ENCODE results near the gene OPN3. TPM values are rescaled to one million over a fixed set of nuclear protein-coding genes. Genes with fewer than 3 reads are reported as not detected.

OPN3 gene
- total RNA-seq, 3 donors from 2014 or later, result 27.4 to 77.6 (median 29.0) TPM

DNA sequence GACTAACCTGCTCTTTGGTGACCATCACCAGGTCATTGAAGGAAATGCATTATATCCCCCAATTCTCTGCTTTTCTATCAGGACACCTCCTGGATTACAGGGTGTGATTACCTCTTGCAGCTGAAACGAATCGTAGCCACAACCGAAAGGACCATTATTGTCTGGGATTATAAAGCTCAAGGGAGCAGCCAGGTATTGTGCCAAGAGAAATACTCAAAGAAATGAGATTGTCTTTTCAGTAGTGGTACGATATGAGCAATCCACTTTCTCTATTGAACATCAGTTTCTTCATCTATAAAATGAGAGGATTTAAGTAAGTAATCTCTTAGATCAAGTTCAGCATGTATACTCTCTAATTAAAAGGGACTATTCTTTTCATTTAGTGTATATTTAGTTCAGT, 39.2 kb upstream of the OPN3 start:
- Histone ChIP-seq H3K9me3 (no peaks in the 10 kb centered on the region), H3K4me1 (ENCODE audit: low read depth) (no peaks in the 10 kb centered on the region), H3K4me3 (no peak overlapping the region), H3K36me3 (ENCODE audit: low read depth) (no peaks in the 10 kb centered on the region)
- intact Hi-C loops (cut with DNase I, micrococcal nuclease), result no loop called here
- TF ChIP-seq, protein P1, sequence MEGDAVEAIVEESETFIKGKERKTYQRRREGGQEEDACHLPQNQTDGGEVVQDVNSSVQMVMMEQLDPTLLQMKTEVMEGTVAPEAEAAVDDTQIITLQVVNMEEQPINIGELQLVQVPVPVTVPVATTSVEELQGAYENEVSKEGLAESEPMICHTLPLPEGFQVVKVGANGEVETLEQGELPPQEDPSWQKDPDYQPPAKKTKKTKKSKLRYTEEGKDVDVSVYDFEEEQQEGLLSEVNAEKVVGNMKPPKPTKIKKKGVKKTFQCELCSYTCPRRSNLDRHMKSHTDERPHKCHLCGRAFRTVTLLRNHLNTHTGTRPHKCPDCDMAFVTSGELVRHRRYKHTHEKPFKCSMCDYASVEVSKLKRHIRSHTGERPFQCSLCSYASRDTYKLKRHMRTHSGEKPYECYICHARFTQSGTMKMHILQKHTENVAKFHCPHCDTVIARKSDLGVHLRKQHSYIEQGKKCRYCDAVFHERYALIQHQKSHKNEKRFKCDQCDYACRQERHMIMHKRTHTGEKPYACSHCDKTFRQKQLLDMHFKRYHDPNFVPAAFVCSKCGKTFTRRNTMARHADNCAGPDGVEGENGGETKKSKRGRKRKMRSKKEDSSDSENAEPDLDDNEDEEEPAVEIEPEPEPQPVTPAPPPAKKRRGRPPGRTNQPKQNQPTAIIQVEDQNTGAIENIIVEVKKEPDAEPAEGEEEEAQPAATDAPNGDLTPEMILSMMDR (IDR thresholded peaks at IDR 0.05), result no peak
- ATAC-seq, result no peak
- DNase-seq, result no peak

DNA sequence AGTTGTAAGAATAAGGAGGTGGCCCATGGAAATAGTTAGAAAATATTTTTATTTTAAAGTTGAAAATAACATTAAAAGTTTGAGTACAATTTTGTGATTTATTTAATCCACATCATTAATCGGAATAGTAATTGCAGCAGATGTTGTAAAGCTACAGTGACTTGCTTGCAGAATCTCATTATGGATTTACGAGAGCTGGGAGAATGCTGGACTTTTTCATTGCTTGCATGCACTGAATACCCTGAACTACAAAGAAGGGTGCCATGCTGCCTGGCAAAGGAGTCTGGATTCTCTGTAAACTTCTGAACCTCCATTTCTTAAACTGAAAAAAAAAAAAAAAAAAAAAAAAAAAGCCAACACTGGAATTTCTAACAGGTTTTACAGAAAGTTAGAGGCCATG, 38.4 kb upstream of the OPN3 start:
- no peak overlapping the region for H3K4me3 ChIP-seq
- no peaks in the 10 kb centered on the region for H3K36me3 ChIP-seq (ENCODE audit: low read depth)
- TF ChIP-seq, protein P1 (IDR thresholded peaks at IDR 0.05), result no peak
- H3K4me1 ChIP-seq (ENCODE audit: low read depth), result no peaks in the 10 kb centered on the region
- intact Hi-C loops (cut with DNase I, micrococcal nuclease), result no loop called here
- no peak for ATAC-seq
- H3K9me3 ChIP-seq, result no peaks in the 10 kb centered on the region
- DNase-seq, result no peak

DNA sequence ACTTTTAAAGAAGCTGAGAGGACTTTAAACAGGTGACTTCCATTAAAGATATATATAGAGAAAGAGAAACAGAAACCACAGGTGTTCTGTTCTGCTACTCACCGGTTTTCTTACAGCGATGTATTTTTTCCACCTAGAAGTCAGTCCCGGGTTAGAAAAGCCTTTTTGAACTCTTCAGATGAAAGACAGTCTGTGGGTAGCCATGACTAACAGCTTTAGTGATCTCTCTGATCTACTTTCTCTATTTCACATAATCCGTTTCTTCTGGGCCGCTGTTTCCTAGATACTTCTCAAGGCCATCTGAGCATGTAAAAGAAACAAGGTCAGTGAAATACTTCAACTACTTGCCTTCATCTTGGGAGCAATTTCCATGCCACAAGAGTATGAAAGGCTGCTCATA, 37.0 kb upstream of the OPN3 start:
- H3K4me3 ChIP-seq, result no peak overlapping the region
- no peaks in the 10 kb centered on the region for H3K9me3 ChIP-seq
- DNase-seq, result no peak

DNA sequence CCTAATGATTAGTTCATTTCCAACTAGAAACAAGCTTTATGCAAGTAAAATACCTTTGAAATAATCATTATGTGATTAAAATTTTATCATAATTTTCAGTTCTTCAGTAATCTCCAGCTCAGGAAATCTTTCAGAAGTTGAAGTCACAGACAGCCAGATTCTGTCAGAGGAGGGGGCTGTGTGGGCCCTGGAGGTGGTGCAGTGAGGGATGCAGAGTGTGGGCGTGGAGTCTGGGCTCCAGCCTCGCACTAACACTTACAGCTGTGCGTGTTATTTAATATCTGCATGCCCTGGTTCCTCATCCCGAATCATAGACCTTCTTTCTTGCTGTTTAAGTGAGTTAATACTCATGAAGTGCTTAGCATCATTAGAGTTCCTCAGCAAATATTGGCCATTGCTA, 35.8 kb upstream of the OPN3 start:
- Histone ChIP-seq H3K4me1 (ENCODE audit: low read depth) (no peaks in the 10 kb centered on the region), H3K4me3 (no peak overlapping the region), H3K9me3 (no peaks in the 10 kb centered on the region), H3K36me3 (ENCODE audit: low read depth) (no peaks in the 10 kb centered on the region)
- TF ChIP-seq, protein P1 (IDR thresholded peaks at IDR 0.05), result no peak
- intact Hi-C loops (cut with DNase I, micrococcal nuclease), result no loop called here
- DNase-seq (no peak), ATAC-seq (no peak)

More for the DNA sequence above, 37.0 kb upstream of the OPN3 start:
- peak; percentile 49 for ATAC-seq
- intact Hi-C loops (cut with DNase I, micrococcal nuclease), result no loop called here
- Histone ChIP-seq H3K36me3 (ENCODE audit: low read depth) (no peaks in the 10 kb centered on the region), H3K4me1 (ENCODE audit: low read depth) (no peaks in the 10 kb centered on the region)
- TF ChIP-seq, protein P1 (IDR thresholded peaks at IDR 0.05), result no peak

DNA sequence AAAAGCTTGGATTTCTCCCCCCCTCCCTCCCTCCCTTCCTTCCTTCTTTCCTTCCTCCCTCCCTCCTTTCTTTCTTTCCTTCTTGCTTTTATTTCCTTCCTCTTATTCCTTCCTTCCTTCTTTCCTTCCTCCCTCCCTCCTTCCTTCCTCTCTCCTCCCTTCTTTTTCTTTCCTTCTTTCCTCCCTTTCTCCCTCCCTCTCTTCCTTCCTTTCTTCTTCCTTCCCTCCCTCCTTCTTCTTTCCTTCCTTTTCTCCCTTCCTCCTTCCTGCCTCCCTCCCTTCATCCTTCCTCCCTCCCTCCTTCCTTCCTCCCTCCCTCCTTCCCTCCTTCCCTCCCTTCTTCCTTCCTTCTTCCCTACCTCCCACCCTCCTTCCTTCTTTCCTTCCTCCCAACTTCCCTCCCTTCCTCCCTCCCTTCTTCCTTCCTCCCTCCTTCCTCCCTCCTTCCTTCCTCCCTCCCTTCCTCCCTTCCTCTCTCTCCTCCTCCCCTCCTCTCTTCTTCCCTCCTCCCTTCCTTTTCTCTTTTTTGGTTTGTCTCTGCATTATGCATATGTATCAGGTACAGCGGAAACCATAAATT, 34.7 kb upstream of the OPN3 start:
- H3K4me1 ChIP-seq (ENCODE audit: low read depth), result no peaks in the 10 kb centered on the region
- DNase-seq (no peak), ATAC-seq (no peak)
- no peaks in the 10 kb centered on the region for H3K9me3 ChIP-seq
- no peaks in the 10 kb centered on the region for H3K36me3 ChIP-seq (ENCODE audit: low read depth)
- intact Hi-C loops (cut with DNase I, micrococcal nuclease), result no loop called here
- H3K4me3 ChIP-seq, result no peak overlapping the region
- TF ChIP-seq, protein P1 (IDR thresholded peaks at IDR 0.05), result no peak

DNA sequence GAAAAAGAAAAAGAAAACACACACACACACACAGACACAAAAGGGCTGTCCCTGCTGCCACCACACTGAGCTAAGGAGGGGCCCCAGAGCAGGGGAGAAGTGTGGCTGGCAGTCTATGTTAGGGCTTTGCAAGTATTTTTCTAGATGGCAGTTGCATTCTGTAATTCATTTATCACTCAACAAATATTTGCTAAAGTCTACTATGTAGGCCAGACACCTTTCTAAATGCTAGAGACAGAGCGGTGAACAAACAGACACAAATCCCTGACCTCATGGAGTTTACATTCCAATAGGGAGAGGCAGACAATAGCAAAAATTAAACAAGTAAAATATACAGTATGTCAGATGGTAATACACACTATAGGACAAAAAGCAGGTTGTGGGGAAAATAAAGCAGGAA, 32.1 kb upstream of the OPN3 start:
- Histone ChIP-seq H3K4me1 (ENCODE audit: low read depth) (no peaks in the 10 kb centered on the region), H3K36me3 (ENCODE audit: low read depth) (no peaks in the 10 kb centered on the region), H3K4me3 (no peak overlapping the region), H3K9me3 (no peaks in the 10 kb centered on the region)
- intact Hi-C loops (cut with DNase I, micrococcal nuclease), result no loop called here
- ATAC-seq (no peak), DNase-seq (no peak)
- TF ChIP-seq, protein P1 (IDR thresholded peaks at IDR 0.05), result no peak

Data from mucosa of descending colon (tissue), 3 donors.